GM12872 (cell line): ENCODE results near the gene SPI1.
A peak's percentile ranks its signal among the peaks of the same experiment; 100 is the strongest.

Experiments used
- CTCF ChIP-seq: IDR thresholded peaks from 3 replicates; pipeline ENCODE4 v1.5.1; 2011; ENCODE audit warnings: low read depth, mild to moderate bottlenecking, low read length, moderate library complexity; ENCODE audit not compliant: insufficient read depth

The SPI1 gene

GRCh38 chr11:47415091-47415854 lies 36.9 kb upstream of the SPI1 start:
- no peak for TF ChIP-seq CTCF

GRCh38 chr11:47414685-47415070 lies 36.3 kb upstream of the SPI1 start:
- TF ChIP-seq CTCF: no peak

GRCh38 chr11:47413908-47414684 lies 35.7 kb upstream of the SPI1 start:
- no peak for TF ChIP-seq CTCF

GRCh38 chr11:47413351-47413750 lies 35.0 kb upstream of the SPI1 start:
- TF ChIP-seq CTCF: no peak

- TF ChIP-seq CTCF: peak; percentile 96
Measured at GRCh38 chr11:47411884-47412746, 33.8 kb upstream of the SPI1 start.

- TF ChIP-seq CTCF: no peak
Measured at GRCh38 chr11:47410370-47411264, 32.3 kb upstream of the SPI1 start.
